GM21367 (cell line): ENCODE data around the gene CETP.

Experiments
- ATAC-seq: cut with Tn5 transposase; IDR thresholded peaks from one replicate; pipeline ENCODE4 v1.9.1; 2021; ENCODE audit not compliant: unreplicated experiment

Gene CETP

GRCh38 chr16:57016831-57017230, 55.1 kb downstream of the CETP start:
- no peak for ATAC-seq

- ATAC-seq, result no peak
These were observed 55.5 kb downstream of the CETP start for GRCh38 chr16:57017251-57017650.

- no peak for ATAC-seq
These were observed 58.0 kb downstream of the CETP start for GRCh38 chr16:57019746-57020145.

GRCh38 chr16:57020651-57021050, 58.9 kb downstream of the CETP start:
- ATAC-seq, result no peak

GRCh38 chr16:57021757-57022156, 60.0 kb downstream of the CETP start:
- ATAC-seq, result no peak

- ATAC-seq, result no peak
These were observed 60.7 kb downstream of the CETP start for GRCh38 chr16:57022445-57022844.

GRCh38 chr16:57023541-57024249, 61.9 kb downstream of the CETP start:
- no peak for ATAC-seq

- no peak for ATAC-seq
These were observed 63.3 kb downstream of the CETP start for GRCh38 chr16:57024894-57025680.

GRCh38 chr16:57025941-57026777, 64.4 kb downstream of the CETP start:
- no peak for ATAC-seq

GRCh38 chr16:57026778-57027062, 65.0 kb downstream of the CETP start:
- ATAC-seq, result no peak

GRCh38 chr16:57027067-57027466, 65.3 kb downstream of the CETP start:
- ATAC-seq, result no peak

GRCh38 chr16:57028086-57028485, 66.3 kb downstream of the CETP start:
- ATAC-seq, result no peak

- ATAC-seq, result no peak
These were observed 67.7 kb downstream of the CETP start for GRCh38 chr16:57029161-57030160.

- ATAC-seq, result no peak
These were observed 68.7 kb downstream of the CETP start for GRCh38 chr16:57030346-57030902.

GRCh38 chr16:57031156-57031555, 69.4 kb downstream of the CETP start:
- ATAC-seq, result no peak

GRCh38 chr16:57032346-57032745, 70.6 kb downstream of the CETP start:
- ATAC-seq, result no peak

GRCh38 chr16:57032931-57033330, 71.2 kb downstream of the CETP start:
- ATAC-seq, result no peak
